ENCODE results near the gene PXDC1.
"Not testable (repeated sequence)": the region's sequence is repeated elsewhere in the genome, so short reads cannot be mapped to it uniquely, and the experiment has no call there.

PXDC1 gene

GRCh38 chr6:3782876-3783832 is 31.6 kb upstream of the PXDC1 start:
- DNase-seq: no peak

DNA sequence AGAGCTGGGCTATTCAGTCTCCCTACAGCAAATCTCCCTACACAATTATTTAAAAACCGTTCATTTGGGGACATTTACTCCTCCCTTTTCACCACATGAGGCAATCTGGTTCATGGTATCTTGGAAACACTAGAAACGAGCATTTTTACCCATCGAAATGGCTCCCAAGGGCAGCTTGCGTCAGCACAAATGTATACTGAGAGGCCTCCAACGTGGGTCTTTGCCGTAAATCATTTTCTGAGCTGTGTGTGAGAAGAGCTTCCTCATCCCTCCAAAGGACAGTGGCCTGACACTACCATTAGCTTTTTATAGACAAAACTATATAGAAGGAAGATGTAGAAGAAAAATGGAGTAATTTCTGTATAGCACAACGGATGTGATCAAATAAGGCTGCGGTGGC is 30.0 kb upstream of the PXDC1 start:
- no peak for DNase-seq

- DNase-seq: no peak
Measured at GRCh38 chr6:3779574-3779849, 28.0 kb upstream of the PXDC1 start.

DNA sequence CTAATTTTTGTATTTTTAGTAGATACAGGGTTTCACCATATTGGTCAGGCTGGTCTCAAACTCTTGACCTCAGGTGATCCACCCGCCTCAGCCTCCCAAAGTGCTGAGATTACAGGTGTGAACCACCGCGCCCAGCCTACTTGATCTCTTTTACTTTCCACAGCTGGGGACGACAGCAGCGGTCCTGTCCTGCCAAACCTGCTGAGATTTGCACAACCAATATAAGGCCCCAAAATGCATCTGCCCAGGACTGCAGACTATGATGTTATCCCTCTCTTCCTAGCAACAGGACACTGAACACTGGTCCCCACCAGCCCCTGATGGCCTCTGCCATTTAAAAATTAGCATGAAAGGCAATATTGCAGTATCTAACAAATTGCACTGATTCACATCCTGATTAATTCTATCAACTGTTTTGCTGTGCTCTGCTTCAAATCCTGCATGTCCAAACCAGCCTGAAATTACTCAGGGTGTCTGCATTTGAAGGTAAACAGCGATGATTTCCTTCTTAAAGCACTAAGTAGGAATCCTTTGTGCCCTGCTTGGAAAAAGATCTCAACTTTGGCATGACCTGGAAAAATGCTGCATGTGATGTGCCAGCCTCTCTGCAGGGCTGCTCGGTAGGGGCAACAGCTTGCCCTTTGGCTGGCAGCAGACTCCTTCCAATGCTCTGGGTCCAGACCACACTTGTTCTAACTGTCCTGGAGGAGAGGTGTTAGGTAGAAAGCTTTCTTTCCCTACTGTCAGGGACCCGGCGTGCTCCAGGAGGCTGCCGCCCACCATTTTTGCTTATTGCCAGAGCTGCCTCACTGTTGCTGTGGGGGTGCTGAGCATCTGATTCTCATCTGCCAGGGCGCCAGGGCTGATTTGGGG is 27.4 kb upstream of the PXDC1 start:
- DNase-seq: no peak

GRCh38 chr6:3777730-3778461 is 26.4 kb upstream of the PXDC1 start:
- no peak for DNase-seq

DNA sequence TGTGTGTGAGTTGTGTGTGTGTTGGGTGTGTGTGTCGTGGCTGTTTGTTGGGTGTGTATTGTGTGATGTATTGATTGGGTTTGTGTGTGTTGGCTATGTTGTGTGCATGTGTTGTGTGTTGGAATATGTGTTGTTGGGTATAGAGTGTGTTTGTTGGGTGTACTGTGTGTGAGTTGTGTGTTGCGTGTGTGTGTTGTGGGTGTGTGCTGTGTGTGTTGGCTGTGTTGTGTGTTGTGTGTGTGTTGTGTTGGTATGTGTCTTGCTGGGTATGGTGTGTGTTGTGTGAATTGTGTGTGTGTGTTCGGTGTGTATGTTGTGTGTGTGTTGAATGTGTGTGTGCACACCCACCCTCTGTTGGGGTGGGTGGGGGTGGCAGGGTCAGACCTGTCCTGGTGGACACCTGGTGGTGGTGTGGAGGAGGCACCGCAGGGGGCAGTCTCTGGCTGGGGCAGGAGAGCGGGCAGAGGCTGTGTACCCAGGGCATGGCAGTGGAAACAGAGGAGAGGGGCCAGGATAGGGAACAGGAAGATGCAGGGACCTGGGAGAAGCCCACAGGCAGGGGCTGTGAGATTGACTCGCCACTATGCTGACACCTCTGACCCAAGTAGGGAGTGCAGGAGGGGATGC is 25.5 kb upstream of the PXDC1 start:
- no peak for DNase-seq

DNA sequence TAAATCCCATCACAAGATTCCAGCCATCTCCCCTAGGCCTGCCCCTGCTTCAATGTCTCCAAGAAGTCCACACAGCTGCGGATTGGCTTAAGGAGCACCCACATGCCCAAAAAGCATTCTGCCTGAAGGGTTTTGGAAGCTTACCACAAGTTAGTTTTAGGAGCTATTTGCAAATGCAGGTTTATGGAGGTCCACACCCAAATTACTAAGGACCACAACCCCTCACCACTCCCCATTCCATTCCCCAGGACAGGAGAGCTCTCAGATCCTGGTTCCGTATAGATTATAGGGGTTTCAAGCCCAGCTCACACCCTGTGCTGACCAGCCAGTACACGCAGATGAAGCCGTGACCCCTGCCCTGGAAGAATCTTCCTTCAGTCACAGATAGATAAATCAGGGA is 24.3 kb upstream of the PXDC1 start:
- DNase-seq: no peak

DNA sequence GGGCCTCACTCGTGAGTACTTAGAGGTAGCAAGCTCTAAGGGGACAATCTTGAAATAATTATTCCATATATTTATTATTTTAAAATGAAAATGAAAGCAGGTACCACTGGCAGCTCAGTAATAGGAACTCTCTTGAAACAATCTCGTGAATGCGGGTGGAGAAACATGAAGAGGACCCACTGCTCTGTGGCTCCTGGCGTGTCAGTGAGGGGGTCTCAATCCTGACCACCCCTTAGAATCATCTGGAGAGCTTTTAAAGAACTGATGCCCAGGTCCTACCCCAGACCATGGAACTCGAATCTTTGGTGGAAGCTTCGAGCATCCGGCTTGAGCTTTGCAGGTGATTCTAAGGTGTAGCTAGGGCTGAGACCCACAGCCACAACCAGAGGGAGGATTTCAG is 23.9 kb upstream of the PXDC1 start:
- DNase-seq: no peak

DNA sequence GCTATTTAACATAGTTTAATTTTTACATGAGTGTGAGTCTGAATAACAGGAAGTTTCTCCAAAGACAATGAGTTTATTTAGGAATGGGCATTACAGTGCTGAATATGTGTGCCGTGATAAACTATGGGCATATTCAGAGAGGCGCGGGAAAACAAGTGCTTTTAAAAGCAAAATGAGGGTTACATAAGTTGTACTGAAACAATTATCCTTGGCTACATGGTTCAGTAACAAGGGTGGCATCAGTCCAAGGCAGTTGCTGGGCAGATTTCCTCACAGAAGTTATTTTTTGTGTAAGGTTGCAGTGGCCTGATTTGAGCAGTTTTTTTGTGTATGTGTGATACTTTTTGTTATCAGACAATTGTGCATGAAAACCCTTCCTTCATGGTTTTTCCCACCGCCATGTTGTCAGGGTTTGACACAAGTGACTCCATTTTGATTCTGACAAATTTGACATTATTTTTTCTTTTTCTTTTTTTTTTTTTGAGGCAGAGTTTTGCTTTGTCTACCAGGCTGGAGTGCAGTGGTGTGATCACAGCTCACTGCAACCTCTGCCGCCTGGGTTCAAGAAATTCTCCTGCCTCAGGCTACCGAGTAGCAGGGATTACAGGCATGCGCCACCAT is 22.3 kb upstream of the PXDC1 start:
- DNase-seq: no peak

DNA sequence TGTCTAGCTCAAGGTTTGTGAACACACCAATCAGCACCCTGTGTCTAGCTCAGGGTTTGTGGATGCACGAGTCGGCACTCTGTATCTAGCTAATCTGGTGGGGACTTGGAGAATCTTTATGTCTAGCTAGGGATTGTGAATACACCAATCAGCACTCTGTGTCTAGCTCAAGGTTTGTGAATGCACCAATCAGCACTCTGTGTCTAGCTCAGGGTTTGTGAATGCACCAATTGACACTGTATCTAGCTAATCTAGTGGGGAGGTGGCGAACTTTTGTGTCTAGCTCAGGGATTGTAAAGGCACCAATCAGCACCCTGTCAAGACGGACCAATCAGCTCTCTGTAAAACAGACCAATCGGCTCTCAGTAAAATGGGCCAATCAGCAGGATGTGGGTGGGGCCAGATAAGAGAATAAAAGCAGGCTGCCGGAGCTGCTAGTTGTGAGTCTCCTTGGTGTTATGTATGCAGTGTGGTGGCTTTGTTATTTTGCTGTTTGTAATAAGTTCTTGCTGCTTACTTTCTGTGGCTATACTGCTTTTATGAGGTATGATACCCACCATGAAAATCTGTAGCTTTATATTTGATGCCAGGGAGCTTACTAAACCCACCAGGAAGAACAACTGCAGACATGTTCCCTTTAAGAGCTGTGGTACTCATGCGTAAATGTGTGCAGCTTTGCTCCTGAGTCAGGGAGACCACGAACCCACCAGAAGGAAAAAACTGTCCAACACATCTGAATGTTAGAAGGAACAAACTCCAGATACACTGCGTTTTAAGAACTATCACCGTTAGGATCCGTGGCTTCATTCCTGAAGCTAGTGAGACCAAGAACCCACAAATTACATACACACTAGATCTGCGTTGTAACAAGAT is 20.9 kb upstream of the PXDC1 start:
- not testable (repeated sequence) for DNase-seq

DNA sequence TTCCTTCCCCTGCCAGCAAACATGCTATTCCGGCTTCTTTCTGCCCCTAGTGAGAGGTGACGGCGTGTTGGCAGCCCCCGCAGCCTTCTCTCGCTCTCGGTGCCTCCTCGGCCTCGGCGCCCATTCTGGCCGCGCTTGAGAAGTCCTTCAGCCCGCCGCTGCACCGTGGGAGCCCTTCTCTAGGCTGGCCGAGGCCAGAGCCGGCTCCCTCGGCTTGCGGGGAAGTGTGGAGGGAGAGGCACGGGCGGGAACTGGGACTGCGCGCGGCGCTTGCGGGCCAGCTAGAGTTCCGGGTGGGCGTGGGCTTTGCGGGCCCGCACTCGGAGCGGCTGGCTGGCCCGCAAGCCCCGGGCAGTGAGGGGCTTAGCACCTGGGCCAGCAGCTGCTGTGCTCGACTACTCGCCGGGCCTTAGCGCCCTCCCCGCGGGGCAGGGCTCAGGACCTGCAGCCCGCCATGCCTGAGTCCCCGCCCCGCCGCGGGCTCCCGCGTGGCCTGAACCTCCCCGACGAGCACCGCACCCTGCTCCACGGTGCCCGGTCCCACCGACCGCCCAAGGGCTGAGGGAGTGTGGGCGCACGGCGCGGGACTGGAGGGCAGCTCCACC is 20.0 kb upstream of the PXDC1 start:
- DNase-seq: no peak

- no peak for DNase-seq
Measured at GRCh38 chr6:3770023-3770720, 18.7 kb upstream of the PXDC1 start.

GRCh38 chr6:3769610-3770009 is 18.1 kb upstream of the PXDC1 start:
- no peak for DNase-seq

GRCh38 chr6:3768502-3768901 is 17.0 kb upstream of the PXDC1 start:
- no peak for DNase-seq

DNA sequence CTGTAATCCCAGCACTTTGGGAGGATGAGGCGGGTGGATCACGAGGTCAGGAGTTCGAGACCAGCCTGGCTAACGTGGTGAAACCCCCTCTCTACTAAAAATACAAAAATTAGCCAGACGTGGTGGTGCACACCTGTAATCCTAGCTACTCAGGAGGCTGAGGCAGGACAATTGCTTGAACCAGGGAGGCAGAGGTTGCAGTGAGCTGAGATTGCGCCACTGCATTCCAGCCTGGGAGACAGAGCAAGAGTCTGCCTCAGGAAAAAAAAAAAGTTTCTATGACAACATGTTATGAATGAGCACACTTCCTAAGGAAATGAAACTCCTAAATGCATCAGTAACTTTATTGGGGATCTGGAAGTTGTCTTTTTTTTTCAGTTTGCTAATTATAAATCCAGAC is 16.0 kb upstream of the PXDC1 start:
- DNase-seq: not testable (repeated sequence)

DNA sequence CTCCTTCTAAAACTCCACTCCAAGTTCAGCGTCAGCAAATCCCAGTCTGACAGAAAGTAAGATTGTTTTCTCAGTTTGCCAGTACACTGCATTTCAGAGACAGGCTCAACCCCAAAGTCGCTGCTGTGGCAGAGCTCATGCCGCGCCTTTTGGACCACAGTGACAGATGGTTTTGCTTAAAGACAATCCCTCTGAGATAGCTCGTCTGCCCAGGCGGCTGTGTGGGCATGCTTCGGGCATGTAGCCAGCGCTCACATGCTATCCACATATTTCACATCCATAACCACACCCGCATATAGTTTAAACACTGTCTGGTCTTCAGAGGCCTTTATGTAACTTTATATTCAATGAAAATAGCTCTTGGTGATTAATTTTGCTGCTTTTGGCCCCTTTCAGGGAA is 14.7 kb upstream of the PXDC1 start:
- DNase-seq: no peak

DNA sequence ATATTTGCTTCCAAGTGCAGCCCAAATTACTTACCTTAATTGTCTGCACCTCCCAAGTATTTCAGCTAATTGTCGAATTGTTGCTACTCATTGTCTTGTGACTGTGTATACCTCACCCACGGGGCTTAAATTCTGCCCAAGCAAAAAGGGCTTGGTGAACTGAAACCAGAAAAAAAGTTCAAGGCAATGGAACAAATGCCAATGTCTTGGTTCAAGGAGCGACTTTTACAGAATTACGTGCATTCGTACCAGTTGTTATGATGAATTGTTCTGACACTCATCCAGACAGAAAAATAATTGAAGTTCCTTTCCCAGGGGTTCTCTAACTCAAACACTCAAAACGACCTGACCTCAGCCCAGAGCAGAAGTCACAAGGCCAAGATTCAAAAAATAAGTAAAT is 13.9 kb upstream of the PXDC1 start:
- no peak for DNase-seq

DNA sequence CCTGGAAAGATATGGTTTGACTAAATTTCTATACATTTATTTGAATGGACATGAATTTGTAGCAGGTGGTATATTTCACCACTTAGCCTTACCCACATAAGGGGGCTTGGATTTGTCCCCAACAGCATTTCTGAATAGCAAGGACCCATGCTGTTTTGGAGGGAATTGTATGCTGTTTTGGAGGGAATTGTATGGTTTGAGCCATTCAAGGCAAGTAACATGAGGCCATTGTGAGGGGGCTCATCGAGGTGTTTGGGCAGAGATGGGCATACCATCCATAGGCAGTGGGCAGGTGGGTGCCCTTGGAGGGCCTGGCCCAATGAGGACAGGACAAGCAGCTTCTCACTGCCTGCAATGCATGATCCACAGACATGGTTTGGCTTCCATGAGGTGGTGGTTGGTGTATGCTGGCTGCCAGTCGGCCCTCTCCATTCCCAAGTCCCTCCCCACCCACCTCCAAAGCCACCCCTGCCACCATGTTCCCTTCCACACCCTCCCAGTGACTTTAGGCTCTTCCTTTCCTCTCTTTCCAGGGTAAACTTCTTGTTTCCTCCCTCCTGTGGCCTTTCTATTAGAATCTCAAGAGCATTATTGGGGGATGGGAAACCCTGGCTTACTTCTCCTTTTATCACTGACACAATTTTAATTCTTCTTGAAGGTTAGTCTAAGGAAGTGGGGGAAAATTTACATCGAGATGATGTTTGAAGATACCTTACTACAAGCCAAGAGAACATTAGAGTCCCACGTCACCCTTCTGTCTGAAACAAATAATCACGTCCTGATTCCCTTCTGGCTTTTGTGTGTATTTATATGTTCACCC is 13.2 kb upstream of the PXDC1 start:
- DNase-seq: no peak

DNA sequence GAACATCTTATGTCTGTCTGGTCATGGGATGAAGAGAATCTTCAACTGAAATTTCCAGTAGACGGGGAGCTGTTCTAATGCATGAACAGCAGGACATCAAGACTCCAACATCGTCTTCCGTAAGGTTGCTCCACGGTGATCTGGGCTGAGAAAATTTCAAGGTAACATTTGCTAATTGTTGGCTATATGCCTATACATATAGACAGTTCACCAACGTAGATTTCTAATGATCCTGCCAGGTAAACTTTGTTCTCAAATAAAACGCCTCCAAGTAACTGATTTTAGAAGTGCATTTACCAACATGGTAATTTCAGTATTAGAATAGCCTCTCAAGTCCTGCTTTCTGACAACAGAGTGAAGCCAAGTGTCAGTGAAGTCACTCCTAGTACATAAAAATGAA is 11.3 kb upstream of the PXDC1 start:
- DNase-seq: no peak

- DNase-seq: no peak
Measured at GRCh38 chr6:3762359-3762758, 10.8 kb upstream of the PXDC1 start.

Measured in NCI-H2107 (cell line).